Measurements from ENCODE around the gene SLC1A5. TPM values are rescaled to one million over a fixed set of nuclear protein-coding genes. Genes with fewer than 3 reads are reported as not detected.

The SLC1A5 gene
- total RNA-seq, 1 experiment from 2014 or later: 239 TPM

DNA sequence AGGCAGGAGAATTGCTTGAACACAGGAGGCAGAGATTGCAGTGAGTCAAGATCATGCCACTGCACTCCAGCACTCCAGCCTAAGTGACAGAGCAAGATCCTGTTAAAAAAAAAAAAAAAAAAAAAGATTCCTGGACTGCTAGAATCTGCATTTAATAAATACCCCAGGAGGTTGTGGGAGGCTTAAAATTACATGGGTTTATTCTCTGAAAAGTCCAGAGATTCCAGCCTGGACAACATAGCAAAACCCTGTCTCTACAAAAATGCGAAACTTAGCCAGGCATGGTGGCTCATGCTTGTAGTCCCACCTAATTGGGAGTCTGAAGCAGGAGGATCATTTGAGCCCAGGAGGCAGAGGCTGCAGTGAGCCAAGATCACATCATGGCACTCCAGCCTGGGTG is 9.5 kb upstream of the SLC1A5 start:
- TF ChIP-seq MXD4 (CRISPR knock-in tag; IDR thresholded peaks at IDR 0.05; ENCODE audit: borderline replicate concordance) (no peak), ZBTB21 (CRISPR knock-in tag; IDR thresholded peaks at IDR 0.05; ENCODE audit: borderline replicate concordance) (no peak), NFE2L1 (CRISPR knock-in tag; IDR thresholded peaks at IDR 0.05) (no peak), CTCF (IDR thresholded peaks at IDR 0.05) (no peak), TCF7 (CRISPR knock-in tag; IDR thresholded peaks at IDR 0.05; ENCODE audit: low read depth) (no peak), SOX15 (CRISPR knock-in tag; IDR thresholded peaks at IDR 0.05) (no peak), NR2C2 (CRISPR knock-in tag; IDR thresholded peaks at IDR 0.05) (no peak), PRRX2 (CRISPR knock-in tag; IDR thresholded peaks at IDR 0.05) (no peak), ZNF317 (CRISPR knock-in tag; IDR thresholded peaks at IDR 0.05; ENCODE audit: borderline replicate concordance, low read depth) (no peak), ZNF121 (CRISPR knock-in tag; IDR thresholded peaks at IDR 0.05) (no peak), SP1 (CRISPR knock-in tag; conservative IDR thresholded peaks at IDR 0.05) (no peak), ZNF219 (CRISPR knock-in tag; IDR thresholded peaks at IDR 0.05; ENCODE audit: borderline replicate concordance) (no peak), TEAD1 (CRISPR knock-in tag; IDR thresholded peaks at IDR 0.05) (no peak), ESRRA (CRISPR knock-in tag; IDR thresholded peaks at IDR 0.05; ENCODE audit: borderline replicate concordance) (no peak), GRHL2 (CRISPR knock-in tag; IDR thresholded peaks at IDR 0.05; ENCODE audit: insufficient replicate concordance, severe bottlenecking) (no peak), USF1 (CRISPR knock-in tag; IDR thresholded peaks at IDR 0.05) (no peak)
- TF ChIP-seq, protein P1, sequence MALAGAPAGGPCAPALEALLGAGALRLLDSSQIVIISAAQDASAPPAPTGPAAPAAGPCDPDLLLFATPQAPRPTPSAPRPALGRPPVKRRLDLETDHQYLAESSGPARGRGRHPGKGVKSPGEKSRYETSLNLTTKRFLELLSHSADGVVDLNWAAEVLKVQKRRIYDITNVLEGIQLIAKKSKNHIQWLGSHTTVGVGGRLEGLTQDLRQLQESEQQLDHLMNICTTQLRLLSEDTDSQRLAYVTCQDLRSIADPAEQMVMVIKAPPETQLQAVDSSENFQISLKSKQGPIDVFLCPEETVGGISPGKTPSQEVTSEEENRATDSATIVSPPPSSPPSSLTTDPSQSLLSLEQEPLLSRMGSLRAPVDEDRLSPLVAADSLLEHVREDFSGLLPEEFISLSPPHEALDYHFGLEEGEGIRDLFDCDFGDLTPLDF (CRISPR knock-in tag; IDR thresholded peaks at IDR 0.05): no peak
- TF ChIP-seq, protein P2, sequence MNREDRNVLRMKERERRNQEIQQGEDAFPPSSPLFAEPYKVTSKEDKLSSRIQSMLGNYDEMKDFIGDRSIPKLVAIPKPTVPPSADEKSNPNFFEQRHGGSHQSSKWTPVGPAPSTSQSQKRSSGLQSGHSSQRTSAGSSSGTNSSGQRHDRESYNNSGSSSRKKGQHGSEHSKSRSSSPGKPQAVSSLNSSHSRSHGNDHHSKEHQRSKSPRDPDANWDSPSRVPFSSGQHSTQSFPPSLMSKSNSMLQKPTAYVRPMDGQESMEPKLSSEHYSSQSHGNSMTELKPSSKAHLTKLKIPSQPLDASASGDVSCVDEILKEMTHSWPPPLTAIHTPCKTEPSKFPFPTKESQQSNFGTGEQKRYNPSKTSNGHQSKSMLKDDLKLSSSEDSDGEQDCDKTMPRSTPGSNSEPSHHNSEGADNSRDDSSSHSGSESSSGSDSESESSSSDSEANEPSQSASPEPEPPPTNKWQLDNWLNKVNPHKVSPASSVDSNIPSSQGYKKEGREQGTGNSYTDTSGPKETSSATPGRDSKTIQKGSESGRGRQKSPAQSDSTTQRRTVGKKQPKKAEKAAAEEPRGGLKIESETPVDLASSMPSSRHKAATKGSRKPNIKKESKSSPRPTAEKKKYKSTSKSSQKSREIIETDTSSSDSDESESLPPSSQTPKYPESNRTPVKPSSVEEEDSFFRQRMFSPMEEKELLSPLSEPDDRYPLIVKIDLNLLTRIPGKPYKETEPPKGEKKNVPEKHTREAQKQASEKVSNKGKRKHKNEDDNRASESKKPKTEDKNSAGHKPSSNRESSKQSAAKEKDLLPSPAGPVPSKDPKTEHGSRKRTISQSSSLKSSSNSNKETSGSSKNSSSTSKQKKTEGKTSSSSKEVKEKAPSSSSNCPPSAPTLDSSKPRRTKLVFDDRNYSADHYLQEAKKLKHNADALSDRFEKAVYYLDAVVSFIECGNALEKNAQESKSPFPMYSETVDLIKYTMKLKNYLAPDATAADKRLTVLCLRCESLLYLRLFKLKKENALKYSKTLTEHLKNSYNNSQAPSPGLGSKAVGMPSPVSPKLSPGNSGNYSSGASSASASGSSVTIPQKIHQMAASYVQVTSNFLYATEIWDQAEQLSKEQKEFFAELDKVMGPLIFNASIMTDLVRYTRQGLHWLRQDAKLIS (CRISPR knock-in tag; IDR thresholded peaks at IDR 0.05; ENCODE audit: borderline replicate concordance): no peak
- TF ChIP-seq, protein P3, sequence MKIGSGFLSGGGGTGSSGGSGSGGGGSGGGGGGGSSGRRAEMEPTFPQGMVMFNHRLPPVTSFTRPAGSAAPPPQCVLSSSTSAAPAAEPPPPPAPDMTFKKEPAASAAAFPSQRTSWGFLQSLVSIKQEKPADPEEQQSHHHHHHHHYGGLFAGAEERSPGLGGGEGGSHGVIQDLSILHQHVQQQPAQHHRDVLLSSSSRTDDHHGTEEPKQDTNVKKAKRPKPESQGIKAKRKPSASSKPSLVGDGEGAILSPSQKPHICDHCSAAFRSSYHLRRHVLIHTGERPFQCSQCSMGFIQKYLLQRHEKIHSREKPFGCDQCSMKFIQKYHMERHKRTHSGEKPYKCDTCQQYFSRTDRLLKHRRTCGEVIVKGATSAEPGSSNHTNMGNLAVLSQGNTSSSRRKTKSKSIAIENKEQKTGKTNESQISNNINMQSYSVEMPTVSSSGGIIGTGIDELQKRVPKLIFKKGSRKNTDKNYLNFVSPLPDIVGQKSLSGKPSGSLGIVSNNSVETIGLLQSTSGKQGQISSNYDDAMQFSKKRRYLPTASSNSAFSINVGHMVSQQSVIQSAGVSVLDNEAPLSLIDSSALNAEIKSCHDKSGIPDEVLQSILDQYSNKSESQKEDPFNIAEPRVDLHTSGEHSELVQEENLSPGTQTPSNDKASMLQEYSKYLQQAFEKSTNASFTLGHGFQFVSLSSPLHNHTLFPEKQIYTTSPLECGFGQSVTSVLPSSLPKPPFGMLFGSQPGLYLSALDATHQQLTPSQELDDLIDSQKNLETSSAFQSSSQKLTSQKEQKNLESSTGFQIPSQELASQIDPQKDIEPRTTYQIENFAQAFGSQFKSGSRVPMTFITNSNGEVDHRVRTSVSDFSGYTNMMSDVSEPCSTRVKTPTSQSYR (CRISPR knock-in tag; IDR thresholded peaks at IDR 0.05): no peak
- no peak overlapping the region for H3K27ac Mint-ChIP-seq
- ChIA-PET POLR2A (interaction anchor here (0.7 kb wide), 1 partner anchor 13 kb away, joined by 3 read pairs; no protein-coding TSS in a partner anchor), CTCF (interaction anchor here (0.7 to 2.2 kb wide), 3 partner anchors 42 to 972 kb away, joined by 3 to 12 read pairs (median 4); no protein-coding TSS in a partner anchor)
- no peaks in the 10 kb centered on the region for H3K9me3 Mint-ChIP-seq
- no peaks in the 10 kb centered on the region for H3K27me3 Mint-ChIP-seq (ENCODE audit: low read depth)
- DNase-seq (ENCODE audit: low spot score): no peak
- ATAC-seq: no peak
- H3K4me1 Mint-ChIP-seq: no peaks in the 10 kb centered on the region
- no peaks in the 10 kb centered on the region for H3K36me3 Mint-ChIP-seq
- H3K4me3 Mint-ChIP-seq: no peak overlapping the region
